ENCODE results near the gene FHIT. TPM values are rescaled to one million over a fixed set of nuclear protein-coding genes. Genes with fewer than 3 reads are reported as not detected.

The FHIT gene
- total RNA-seq, 4 donors from 2014 or later: 4.6 to 6.1 (median 5.7) TPM

GRCh38 chr3:60707452-60708020 lies 543.7 kb downstream of the FHIT start:
- Histone ChIP-seq H3K36me3 (no peaks in the 10 kb centered on the region), H3K9me3 (no peaks in the 10 kb centered on the region), H3K27ac (replicated peaks in 1 of 4) (no peak overlapping the region), H3K4me1 (peaks cover 0 to 8% (median 0%) of the 10 kb centered on the region in 4 donors), H3K4me3 (no peak overlapping the region), H3K27me3 (no peaks in the 10 kb centered on the region)
- intact Hi-C loops (cut with DNase I): no loop called here
- DNase-seq (ENCODE audit: extremely low spot score): no peak
- no peak for TF ChIP-seq POLR2A (IDR thresholded peaks at IDR 0.05; ENCODE audit: low read depth)
- 49% methylated on average over 2 of the region's 2 CpGs for WGBS

- intact Hi-C loops (cut with DNase I): no loop called here
- Histone ChIP-seq H3K4me3 (no peak overlapping the region), H3K9me3 (no peaks in the 10 kb centered on the region), H3K36me3 (no peaks in the 10 kb centered on the region), H3K27ac (replicated peaks in 1 of 4) (no peak overlapping the region), H3K27me3 (no peaks in the 10 kb centered on the region), H3K4me1 (peaks cover 0 to 8% (median 0%) of the 10 kb centered on the region in 4 donors)
- WGBS: 79% methylated on average over 3 of the region's 3 CpGs
- DNase-seq (ENCODE audit: extremely low spot score): no peak
- TF ChIP-seq CTCF (IDR thresholded peaks at IDR 0.05) (no peak), EP300 (IDR thresholded peaks at IDR 0.05) (no peak), POLR2AphosphoS5 (IDR thresholded peaks at IDR 0.05) (no peak), POLR2A (IDR thresholded peaks at IDR 0.05; ENCODE audit: low read depth) (no peak)
Measured at GRCh38 chr3:60703956-60704736, 547.1 kb downstream of the FHIT start.

GRCh38 chr3:60703008-60703407 lies 548.2 kb downstream of the FHIT start:
- over 99% methylated on average over 3 of the region's 3 CpGs for WGBS
- DNase-seq (ENCODE audit: extremely low spot score): no peak
- TF ChIP-seq POLR2AphosphoS5 (IDR thresholded peaks at IDR 0.05) (no peak), POLR2A (IDR thresholded peaks at IDR 0.05; ENCODE audit: low read depth) (no peak), EP300 (IDR thresholded peaks at IDR 0.05) (no peak)
- Histone ChIP-seq H3K4me1 (peaks cover 0 to 5% (median 0%) of the 10 kb centered on the region in 4 donors), H3K4me3 (no peak overlapping the region), H3K9me3 (no peaks in the 10 kb centered on the region), H3K27me3 (no peaks in the 10 kb centered on the region), H3K36me3 (no peaks in the 10 kb centered on the region), H3K27ac (replicated peaks in 1 of 4) (no peak overlapping the region)
- intact Hi-C loops (cut with DNase I): no loop called here

GRCh38 chr3:60698117-60698516 lies 553.1 kb downstream of the FHIT start:
- 69% methylated on average over 3 of the region's 3 CpGs for WGBS
- intact Hi-C loops (cut with DNase I): no loop called here

GRCh38 chr3:60697132-60697531 lies 554.1 kb downstream of the FHIT start:
- intact Hi-C loops (cut with DNase I): no loop called here
- no peaks in the 10 kb centered on the region for H3K9me3 ChIP-seq
- DNase-seq (ENCODE audit: extremely low spot score): no peak
- no peaks in the 10 kb centered on the region for H3K4me1 ChIP-seq
- H3K27me3 ChIP-seq: no peaks in the 10 kb centered on the region
- no peak for TF ChIP-seq POLR2AphosphoS5 (IDR thresholded peaks at IDR 0.05)
- TF ChIP-seq CTCF (IDR thresholded peaks at IDR 0.05): no peak
- no peak for TF ChIP-seq POLR2A (IDR thresholded peaks at IDR 0.05; ENCODE audit: low read depth)
- TF ChIP-seq EP300 (IDR thresholded peaks at IDR 0.05): no peak
- H3K27ac ChIP-seq (replicated peaks in 1 of 4): no peak overlapping the region
- H3K36me3 ChIP-seq: no peaks in the 10 kb centered on the region
- H3K4me3 ChIP-seq: no peak overlapping the region

More at GRCh38 chr3:60698117-60698516, 553.1 kb downstream of the FHIT start:
- no peak for DNase-seq (ENCODE audit: extremely low spot score)
- TF ChIP-seq CTCF (IDR thresholded peaks at IDR 0.05) (no peak), POLR2AphosphoS5 (IDR thresholded peaks at IDR 0.05) (no peak), EP300 (IDR thresholded peaks at IDR 0.05) (no peak), POLR2A (IDR thresholded peaks at IDR 0.05; ENCODE audit: low read depth) (no peak)
- Histone ChIP-seq H3K4me3 (no peak overlapping the region), H3K9me3 (no peaks in the 10 kb centered on the region), H3K36me3 (no peaks in the 10 kb centered on the region), H3K4me1 (no peaks in the 10 kb centered on the region), H3K27me3 (no peaks in the 10 kb centered on the region), H3K27ac (replicated peaks in 1 of 4) (no peak overlapping the region)

All from esophagus muscularis mucosa (tissue), 4 donors.